Calu3 (cell line): ENCODE measurements around the gene TMEM178B. TPM values are rescaled to one million over a fixed set of nuclear protein-coding genes. Genes with fewer than 3 reads are reported as not detected.
"Not testable (repeated sequence)": the region's sequence is repeated elsewhere in the genome, so short reads cannot be mapped to it uniquely, and the experiment has no call there.

Experiments used
- BruUV-seq: library from RNA; stranded (reverse); fragments of 400-500 nt; replicated peaks from 2 replicates; lab custom pipeline; 2021; lab: Mats Ljungman, UMichigan
- CTCF ChIA-PET: fragments of 300-600 bp; sonication (Branson Sonifier 250); formaldehyde crosslinking; loops from one replicate; lab custom pipeline; 2022; ENCODE audit warnings: antibody characterized with exemption; lab: Charles Lee
- DNase-seq: peaks from one replicate; pipeline ENCODE4 v3.0.0; 2022
- H3K27ac Mint-ChIP-seq: one replicate; pipeline ENCODE4 v1.8.0; 2022; ENCODE audit warnings: mixed read lengths; ENCODE audit not compliant: unreplicated experiment
- H3K27me3 Mint-ChIP-seq: one replicate; pipeline ENCODE4 v1.8.0; 2022; ENCODE audit warnings: mixed read lengths; ENCODE audit not compliant: unreplicated experiment
- H3K36me3 Mint-ChIP-seq: one replicate; pipeline ENCODE4 v1.8.0; 2022; ENCODE audit warnings: mild to moderate bottlenecking, moderate library complexity, mixed read lengths; ENCODE audit not compliant: insufficient read depth, unreplicated experiment
- H3K4me1 Mint-ChIP-seq: one replicate; pipeline ENCODE4 v1.8.0; 2022; ENCODE audit warnings: mild to moderate bottlenecking, low read depth, mixed read lengths; ENCODE audit not compliant: unreplicated experiment
- H3K4me3 Mint-ChIP-seq: one replicate; pipeline ENCODE4 v1.8.0; 2022; ENCODE audit warnings: mild to moderate bottlenecking, low read depth, moderate library complexity, mixed read lengths; ENCODE audit not compliant: unreplicated experiment
- H3K9me3 Mint-ChIP-seq: one replicate; pipeline ENCODE4 v1.8.0; 2022; ENCODE audit warnings: low read depth, mixed read lengths; ENCODE audit not compliant: unreplicated experiment
- CTCF ChIP-seq: fragments of 200-600 bp; IDR thresholded peaks from one replicate; pipeline ENCODE4 v1.8.0; 2022; ENCODE audit warnings: antibody characterized with exemption; ENCODE audit not compliant: unreplicated experiment
- intact Hi-C: fragments of 100-400 bp; cut with micrococcal nuclease; formaldehyde crosslinking; loops from one replicate; pipeline ENCODE4 v1.10.0; 2022; ENCODE audit not compliant: unreplicated experiment
- total RNA-seq: library from RNA; stranded (reverse); gene quantifications from 2 replicates; pipeline ENCODE4 v1.2.3, GENCODE V29; 2022

TMEM178B gene
- total RNA-seq, 1 experiment from 2014 or later, result 1.5 TPM

GRCh38 chr7:141074162-141074991 is 513 bp downstream of the TMEM178B start:
- Mint-ChIP-seq H3K4me1 (peaks cover 9% of the 10 kb centered on the region), H3K36me3 (peaks cover 29% of the 10 kb centered on the region), H3K27ac (no peak overlapping the region), H3K9me3 (no peaks in the 10 kb centered on the region), H3K4me3 (peak overlapping the region; percentile 72), H3K27me3 (peaks cover 41% of the 10 kb centered on the region)
- DNase-seq, result peak; percentile 35
- BruUV-seq, result no TSS peak
- CTCF ChIA-PET, result no interaction called here
- no peak for TF ChIP-seq CTCF
- intact Hi-C loops, result loop anchor here (2.0 to 5.0 kb wide), 4 partner anchors 88 to 578 kb away; no protein-coding TSS in a partner anchor

GRCh38 chr7:141074997-141075396 is 1.1 kb downstream of the TMEM178B start:
- peaks cover 29% of the 10 kb centered on the region for H3K36me3 Mint-ChIP-seq
- H3K4me1 Mint-ChIP-seq, result peaks cover 9% of the 10 kb centered on the region
- CTCF ChIA-PET, result no interaction called here
- BruUV-seq, result TSS peak; percentile 17
- no peak overlapping the region for H3K27ac Mint-ChIP-seq
- peaks cover 35% of the 10 kb centered on the region for H3K27me3 Mint-ChIP-seq
- TF ChIP-seq CTCF, result no peak
- intact Hi-C loops, result loop anchor here (2.0 to 5.0 kb wide), 4 partner anchors 87 to 577 kb away; no protein-coding TSS in a partner anchor
- peak overlapping the region; percentile 72 for H3K4me3 Mint-ChIP-seq
- no peaks in the 10 kb centered on the region for H3K9me3 Mint-ChIP-seq
- DNase-seq, result no peak

GRCh38 chr7:141076377-141076776 is 2.5 kb downstream of the TMEM178B start:
- no TSS peak for BruUV-seq
- intact Hi-C loops, result no loop called here

GRCh38 chr7:141079219-141079618 is 5.4 kb downstream of the TMEM178B start:
- TF ChIP-seq CTCF, result no peak
- DNase-seq, result no peak
- intact Hi-C loops, result no loop called here
- Mint-ChIP-seq H3K27me3 (no peaks in the 10 kb centered on the region), H3K4me1 (no peaks in the 10 kb centered on the region), H3K9me3 (no peaks in the 10 kb centered on the region), H3K27ac (no peak overlapping the region), H3K36me3 (peaks cover 6% of the 10 kb centered on the region), H3K4me3 (no peak overlapping the region)
- CTCF ChIA-PET, result no interaction called here
- BruUV-seq, result no TSS peak

More at GRCh38 chr7:141076377-141076776, 2.5 kb downstream of the TMEM178B start:
- H3K4me1 Mint-ChIP-seq, result peaks cover 5% of the 10 kb centered on the region
- DNase-seq, result no peak
- H3K27me3 Mint-ChIP-seq, result peaks cover 21% of the 10 kb centered on the region
- H3K27ac Mint-ChIP-seq, result no peak overlapping the region
- no peak overlapping the region for H3K4me3 Mint-ChIP-seq
- TF ChIP-seq CTCF, result no peak
- peaks cover 25% of the 10 kb centered on the region for H3K36me3 Mint-ChIP-seq
- CTCF ChIA-PET, result no interaction called here
- H3K9me3 Mint-ChIP-seq, result no peaks in the 10 kb centered on the region

GRCh38 chr7:141089490-141089889 is 15.6 kb downstream of the TMEM178B start:
- DNase-seq, H3K36me3 Mint-ChIP-seq, BruUV-seq, H3K27ac Mint-ChIP-seq, intact Hi-C loops, H3K9me3 Mint-ChIP-seq, H3K4me1 Mint-ChIP-seq, H3K4me3 Mint-ChIP-seq, CTCF ChIA-PET: not testable (repeated sequence)
- peaks cover 13% of the 10 kb centered on the region for H3K27me3 Mint-ChIP-seq
